Body of pancreas (tissue), 4 donors: Measurements from ENCODE around the gene MCUR1. TPM values are rescaled to one million over a fixed set of nuclear protein-coding genes. Genes with fewer than 3 reads are reported as not detected.
"Not testable (repeated sequence)": the region's sequence is repeated elsewhere in the genome, so short reads cannot be mapped to it uniquely, and the experiment has no call there.

Source experiments
- ATAC-seq: fragments of 150-250 bp; one replicate; pipeline ENCODE4 v1.9.1; 2016
- DNase-seq, 4 donors: peaks; one replicate each; pipeline ENCODE4 v3.0.0-alpha.2; 2019
- H3K27ac ChIP-seq, 4 donors: fragments of 200-600 bp; sonication (generic); 1 replicate in 3 of 4; 2 replicates in 1 of 4; pipeline versions ENCODE4 v1.5.1 to v1.6.1; 2016 to 2019; ENCODE audit warnings: mild to moderate bottlenecking in 1 of 4, mixed read lengths in 1 of 4, moderate library complexity in 1 of 4
- H3K27me3 ChIP-seq, 2 donors: fragments of 200-600 bp; sonication (generic); one replicate each; pipeline ENCODE4 v1.6.0; 2016; ENCODE audit warnings: mild to moderate bottlenecking in 1 of 2
- H3K36me3 ChIP-seq, 2 donors: fragments of 200-600 bp; sonication (generic); replicated peaks in 1 of 2; 2 replicates each; pipeline ENCODE4 v1.5.1; 2016; ENCODE audit warnings: low read depth in 2 of 2; ENCODE audit not compliant: insufficient read depth in 1 of 2
- H3K4me1 ChIP-seq: fragments of 200-600 bp; sonication (generic); one replicate; pipeline ENCODE4 v1.6.0; 2016
- H3K4me3 ChIP-seq, 2 donors: fragments of 200-600 bp; sonication (generic); 1 replicate in 1 of 2; 2 replicates in 1 of 2; pipeline ENCODE4 v1.5.1; 2016 to 2019
- H3K9me3 ChIP-seq, 3 donors: fragments of 200-600 bp; sonication (generic); 1 replicate in 2 of 3; 2 replicates in 1 of 3; pipeline ENCODE4 v1.5.1; 2016
- CTCF ChIP-seq, 7 experiments: fragments of 450-650 bp in 4 of 7; fragments of 200-600 bp in 3 of 7; sonication (generic) in 3 of 7; IDR thresholded peaks; one replicate each; pipeline ENCODE4 v1.5.1; 2016 to 2019; ENCODE audit warnings: antibody characterized with exemption in 7 of 7
- POLR2A ChIP-seq, 3 donors: fragments of 450-650 bp; IDR thresholded peaks; one replicate each; pipeline ENCODE4 v1.6.1; 2016; ENCODE audit warnings: antibody characterized with exemption in 3 of 3, mild to moderate bottlenecking in 2 of 3
- WGBS, 2 donors: methylation state at CpG; one replicate each; pipeline ENCODE4 v1.1.5; 2017; 5-methylcytosine and 5-hydroxymethylcytosine counted together
- intact Hi-C: fragments of 100-400 bp; cut with DNase I; formaldehyde crosslinking; loops from one replicate; pipeline ENCODE4 v1.15.1; 2023
- total RNA-seq, 2 donors: library from RNA; depleted of rRNA; stranded (reverse); fragments of >200 nt; gene quantifications; one replicate each; pipeline ENCODE4 v1.1.0, GENCODE V29; 2016

Gene MCUR1
- total RNA-seq, 2 donors from 2014 or later, result 10.4 to 20.8 TPM

DNA sequence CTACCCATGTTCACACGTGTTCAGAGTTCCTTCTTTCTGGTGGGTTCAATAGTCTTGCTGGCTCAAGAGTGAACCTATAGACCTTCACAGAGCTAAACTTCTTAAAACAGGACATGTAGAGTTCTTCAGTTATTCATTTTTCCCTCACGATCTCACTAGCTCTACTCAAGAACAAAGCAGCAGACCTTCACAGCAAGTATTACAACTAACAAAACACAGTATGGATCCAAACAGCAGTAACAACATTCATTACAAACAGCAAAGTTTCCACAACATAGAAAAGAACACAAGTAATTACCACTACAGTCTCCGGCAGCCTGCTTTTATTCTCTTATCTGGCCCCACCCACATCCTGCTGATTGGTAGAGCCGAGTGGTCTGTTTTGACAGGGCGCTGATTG is 39.5 kb upstream of the MCUR1 start:
- intact Hi-C loops, result no loop called here
- Histone ChIP-seq H3K36me3 (no peaks in the 10 kb centered on the region), H3K9me3 (no peaks in the 10 kb centered on the region), H3K27me3 (no peaks in the 10 kb centered on the region), H3K4me1 (no peaks in the 10 kb centered on the region), H3K4me3 (no peak overlapping the region), H3K27ac (no peak overlapping the region)
- 80 to 83% methylated on average over 5 of the region's 5 CpGs for WGBS, 2 donors
- no peak for DNase-seq
- ATAC-seq, result no peak
- TF ChIP-seq CTCF (IDR thresholded peaks at IDR 0.05) (no peak), POLR2A (IDR thresholded peaks at IDR 0.05) (no peak)

DNA sequence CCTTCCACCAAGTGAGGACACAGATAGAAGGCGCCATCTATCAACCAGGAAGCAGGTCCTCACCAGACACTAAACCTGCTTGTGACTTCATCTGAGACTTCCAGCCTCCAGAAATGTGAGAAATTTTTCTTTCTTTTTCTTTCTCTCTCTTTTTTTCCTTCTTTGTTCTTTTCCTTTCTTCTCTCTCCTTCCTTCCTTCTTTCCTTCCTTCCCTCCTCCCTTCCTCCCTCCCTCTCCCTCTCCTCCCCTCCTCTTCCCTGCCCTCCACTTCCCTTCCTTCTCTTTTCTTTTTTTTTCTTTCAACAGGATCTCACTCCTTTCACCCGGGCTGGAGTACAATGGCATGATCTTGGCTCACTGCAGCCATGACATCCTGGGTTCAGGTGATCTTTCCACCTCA is 37.4 kb upstream of the MCUR1 start:
- H3K4me1 ChIP-seq, result no peaks in the 10 kb centered on the region
- ATAC-seq (no peak), DNase-seq (no peak)
- no peak overlapping the region for H3K4me3 ChIP-seq
- intact Hi-C loops, result no loop called here
- no peaks in the 10 kb centered on the region for H3K36me3 ChIP-seq
- H3K9me3 ChIP-seq, result no peaks in the 10 kb centered on the region
- WGBS, 2 donors, result 69 to 81% methylated on average over 2 of the region's 2 CpGs
- TF ChIP-seq POLR2A (IDR thresholded peaks at IDR 0.05) (no peak), CTCF (IDR thresholded peaks at IDR 0.05) (no peak)
- no peaks in the 10 kb centered on the region for H3K27me3 ChIP-seq
- H3K27ac ChIP-seq, result no peak overlapping the region

GRCh38 chr6:13851330-13851729 is 37.0 kb upstream of the MCUR1 start:
- Histone ChIP-seq H3K27me3 (no peaks in the 10 kb centered on the region), H3K9me3 (no peaks in the 10 kb centered on the region), H3K4me3 (no peak overlapping the region), H3K36me3 (no peaks in the 10 kb centered on the region), H3K27ac (no peak overlapping the region), H3K4me1 (no peaks in the 10 kb centered on the region)
- 83 to 87% methylated on average over 3 of the region's 3 CpGs for WGBS, 2 donors
- DNase-seq (no peak), ATAC-seq (no peak)
- no peak for TF ChIP-seq CTCF (IDR thresholded peaks at IDR 0.05)
- no peak for TF ChIP-seq POLR2A (IDR thresholded peaks at IDR 0.05)
- intact Hi-C loops, result no loop called here

- intact Hi-C loops, H3K4me3 ChIP-seq, H3K9me3 ChIP-seq, H3K4me1 ChIP-seq, H3K27me3 ChIP-seq, DNase-seq, H3K27ac ChIP-seq, ATAC-seq, H3K36me3 ChIP-seq: not testable (repeated sequence)
- 93% methylated on average over 5 of the region's 5 CpGs for WGBS, 2 donors
These were observed 36.3 kb upstream of the MCUR1 start for GRCh38 chr6:13850690-13851089.

DNA sequence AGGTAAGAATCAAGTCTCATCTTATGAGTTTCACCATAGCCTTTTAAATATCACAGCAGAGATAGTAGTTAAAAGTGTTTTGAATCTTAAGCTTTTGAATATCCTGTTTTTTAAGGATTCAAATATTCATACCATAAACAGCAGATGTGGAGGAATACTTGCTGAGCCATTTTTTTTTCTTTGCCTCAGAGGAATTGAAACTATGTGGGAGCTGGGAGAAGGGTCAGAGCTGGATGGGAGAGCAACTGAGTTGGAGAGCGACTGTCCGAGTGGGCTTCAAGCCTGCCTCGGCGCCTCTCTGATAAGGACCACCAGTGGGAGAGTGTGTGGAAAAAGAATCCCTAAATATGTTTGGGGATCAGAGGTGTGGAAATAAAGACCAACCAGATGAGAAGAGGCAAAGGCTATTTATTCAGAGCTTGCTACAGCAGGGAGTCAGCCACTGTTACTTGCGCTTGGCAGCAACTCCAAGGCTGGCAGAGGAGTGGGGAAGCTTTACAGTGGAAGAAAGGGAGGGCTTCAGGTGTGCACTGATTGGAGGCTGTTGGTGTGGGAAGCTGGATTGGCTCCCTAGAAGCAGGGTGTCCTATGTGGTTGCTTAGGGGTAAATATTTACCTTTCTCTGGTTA is 34.3 kb upstream of the MCUR1 start:
- no peaks in the 10 kb centered on the region for H3K4me1 ChIP-seq
- H3K27me3 ChIP-seq, result no peaks in the 10 kb centered on the region
- intact Hi-C loops, result no loop called here
- no peak overlapping the region for H3K4me3 ChIP-seq
- no peaks in the 10 kb centered on the region for H3K36me3 ChIP-seq
- no peak for ATAC-seq
- H3K27ac ChIP-seq, result no peak overlapping the region
- 46 to 54% methylated on average over 5 of the region's 5 CpGs for WGBS, 2 donors
- H3K9me3 ChIP-seq, result no peaks in the 10 kb centered on the region
- TF ChIP-seq POLR2A (IDR thresholded peaks at IDR 0.05) (no peak), CTCF (IDR thresholded peaks at IDR 0.05) (no peak)
- peak in 2 of 4 donors; percentile 13 to 14 for DNase-seq
